Progenitor cell of endocrine pancreas (in vitro differentiated cells): ENCODE data around the gene UQCRC2. TPM values are rescaled to one million over a fixed set of nuclear protein-coding genes. Genes with fewer than 3 reads are reported as not detected.

Experiments
- DNase-seq: peaks from one replicate; pipeline ENCODE4 v3.0.0; 2021; ENCODE audit warnings: low spot score; ENCODE audit not compliant: unreplicated experiment
- H3K27ac Mint-ChIP-seq: 2 replicates; pipeline ENCODE4 v1.8.0; 2021; ENCODE audit warnings: mild to moderate bottlenecking, moderate library complexity, mixed read lengths
- H3K27me3 Mint-ChIP-seq: 2 replicates; pipeline ENCODE4 v1.8.0; 2021; ENCODE audit warnings: mixed read lengths
- H3K36me3 Mint-ChIP-seq: 2 replicates; pipeline ENCODE4 v1.8.0; 2022; ENCODE audit warnings: mixed read lengths; ENCODE audit not compliant: insufficient read depth
- H3K4me1 Mint-ChIP-seq: 2 replicates; pipeline ENCODE4 v1.8.0; 2021; ENCODE audit warnings: low read depth, mixed read lengths
- H3K4me3 Mint-ChIP-seq: 2 replicates; pipeline ENCODE4 v1.8.0; 2021; ENCODE audit warnings: low read depth, mild to moderate bottlenecking, moderate library complexity, mixed read lengths
- H3K9me3 Mint-ChIP-seq: 2 replicates; pipeline ENCODE4 v1.8.0; 2021; ENCODE audit warnings: low read depth, mixed read lengths
- CTCF ChIP-seq: fragments of 200-600 bp; sonication (generic); IDR thresholded peaks from one replicate; pipeline ENCODE4 v1.5.0; 2021; ENCODE audit warnings: antibody characterized with exemption, mild to moderate bottlenecking; ENCODE audit not compliant: unreplicated experiment
- total RNA-seq: library from RNA; stranded (reverse); gene quantifications from 2 replicates; pipeline ENCODE4 v1.2.1, GENCODE V29; 2021

Gene UQCRC2
- total RNA-seq, 1 donor from 2014 or later: 198 TPM

GRCh38 chr16:21985524-21985923 lies 32.4 kb downstream of the UQCRC2 start:
- Mint-ChIP-seq H3K9me3 (no peaks in the 10 kb centered on the region), H3K27ac (no peak overlapping the region), H3K27me3 (no peaks in the 10 kb centered on the region), H3K4me3 (no peak overlapping the region), H3K36me3 (peaks cover 14% of the 10 kb centered on the region), H3K4me1 (no peaks in the 10 kb centered on the region)
- no peak for DNase-seq
- no peak for TF ChIP-seq CTCF

- Mint-ChIP-seq H3K4me1 (no peaks in the 10 kb centered on the region), H3K27ac (no peak overlapping the region), H3K4me3 (no peak overlapping the region), H3K36me3 (peaks cover 10% of the 10 kb centered on the region), H3K27me3 (no peaks in the 10 kb centered on the region), H3K9me3 (no peaks in the 10 kb centered on the region)
- no peak for TF ChIP-seq CTCF
- no peak for DNase-seq
Observed at GRCh38 chr16:21986692-21987246, 33.6 kb downstream of the UQCRC2 start.

GRCh38 chr16:21987498-21987897 lies 34.3 kb downstream of the UQCRC2 start:
- Mint-ChIP-seq H3K27me3 (no peaks in the 10 kb centered on the region), H3K4me1 (no peaks in the 10 kb centered on the region), H3K4me3 (no peak overlapping the region), H3K9me3 (no peaks in the 10 kb centered on the region), H3K27ac (no peak overlapping the region), H3K36me3 (peaks cover 5% of the 10 kb centered on the region)
- no peak for TF ChIP-seq CTCF
- DNase-seq: no peak

GRCh38 chr16:21989133-21989532 lies 36.0 kb downstream of the UQCRC2 start:
- Mint-ChIP-seq H3K9me3 (no peaks in the 10 kb centered on the region), H3K4me1 (no peaks in the 10 kb centered on the region), H3K27ac (no peak overlapping the region), H3K27me3 (no peaks in the 10 kb centered on the region), H3K36me3 (peaks cover 5% of the 10 kb centered on the region), H3K4me3 (no peak overlapping the region)
- no peak for TF ChIP-seq CTCF
- no peak for DNase-seq

GRCh38 chr16:21989751-21990150 lies 36.6 kb downstream of the UQCRC2 start:
- DNase-seq: no peak
- no peaks in the 10 kb centered on the region for H3K4me1 Mint-ChIP-seq
- no peak overlapping the region for H3K27ac Mint-ChIP-seq
- no peak for TF ChIP-seq CTCF
- no peaks in the 10 kb centered on the region for H3K9me3 Mint-ChIP-seq
- peaks cover 4% of the 10 kb centered on the region for H3K36me3 Mint-ChIP-seq
- no peaks in the 10 kb centered on the region for H3K27me3 Mint-ChIP-seq
- no peak overlapping the region for H3K4me3 Mint-ChIP-seq
